GM23338 (cell line): ENCODE results near the gene DOK7. TPM values are rescaled to one million over a fixed set of nuclear protein-coding genes. Genes with fewer than 3 reads are reported as not detected.

ENCODE experiments used
- ATAC-seq: fragments of 200-7000 bp; cut with Tn5 transposase; 3 replicates; pipeline ENCODE4 v1.9.1; 2020
- DNase-seq: peaks from one replicate; pipeline ENCODE4 v3.0.0-alpha.2; 2015; ENCODE audit warnings: low spot score
- H2AFZ ChIP-seq: fragments of 200-600 bp; sonication (generic); 2 replicates; pipeline ENCODE4 v1.8.0; 2016; ENCODE audit warnings: antibody characterized with exemption, mild to moderate bottlenecking, moderate library complexity
- H3F3A ChIP-seq: fragments of 200-600 bp; sonication (generic); replicated peaks from 2 replicates; pipeline ENCODE4 v1.8.0; 2017; ENCODE audit warnings: antibody characterized with exemption, mixed run types, low read depth
- H3K27ac ChIP-seq: fragments of 200-600 bp; sonication (generic); 2 replicates; pipeline ENCODE4 v1.6.1; 2016; ENCODE audit warnings: low read depth
- H3K27me3 ChIP-seq: fragments of 200-600 bp; sonication (generic); 2 replicates; pipeline ENCODE4 v1.8.0; 2016; ENCODE audit warnings: mild to moderate bottlenecking, mixed run types, moderate library complexity; ENCODE audit not compliant: insufficient read depth
- H3K36me3 ChIP-seq: fragments of 200-600 bp; sonication (generic); 2 replicates; pipeline ENCODE4 v1.8.0; 2016; ENCODE audit warnings: mild to moderate bottlenecking; ENCODE audit not compliant: insufficient read depth
- H3K4me1 ChIP-seq: fragments of 200-600 bp; sonication (generic); 2 replicates; pipeline ENCODE4 v1.8.0; 2016; ENCODE audit warnings: mild to moderate bottlenecking, moderate library complexity; ENCODE audit not compliant: insufficient read depth
- H3K4me2 ChIP-seq: fragments of 200-600 bp; sonication (generic); 2 replicates; pipeline ENCODE4 v1.7.1; 2017; ENCODE audit warnings: mixed run types
- H3K4me3 ChIP-seq: fragments of 200-600 bp; sonication (generic); 2 replicates; pipeline ENCODE4 v1.6.1; 2016; ENCODE audit warnings: mixed run types
- H3K79me2 ChIP-seq: fragments of 200-600 bp; sonication (generic); replicated peaks from 2 replicates; pipeline ENCODE4 v1.8.0; 2017; ENCODE audit warnings: mild to moderate bottlenecking; ENCODE audit not compliant: insufficient read depth
- H3K9me2 ChIP-seq: fragments of 200-600 bp; sonication (generic); 2 replicates; pipeline ENCODE4 v1.8.0; 2017; ENCODE audit not compliant: insufficient read depth
- H4K20me1 ChIP-seq: fragments of 200-600 bp; sonication (generic); replicated peaks from 2 replicates; pipeline ENCODE4 v1.8.0; 2017; ENCODE audit warnings: mild to moderate bottlenecking; ENCODE audit not compliant: insufficient read depth
- H3K27ac Mint-ChIP-seq: 2 replicates; pipeline ENCODE4 v1.8.0; 2020; ENCODE audit warnings: inconsistent platforms, mild to moderate bottlenecking, moderate library complexity, mixed read lengths
- H3K27me3 Mint-ChIP-seq: 3 replicates; pipeline ENCODE4 v1.8.0; 2022; ENCODE audit warnings: low read depth, mild to moderate bottlenecking, moderate library complexity, mixed read lengths, inconsistent platforms; ENCODE audit not compliant: insufficient read depth, poor library complexity
- H3K36me3 Mint-ChIP-seq: 3 replicates; pipeline ENCODE4 v1.8.0; 2021; ENCODE audit warnings: low read depth, mild to moderate bottlenecking, inconsistent platforms, moderate library complexity, mixed read lengths
- H3K4me1 Mint-ChIP-seq: 3 replicates; pipeline ENCODE4 v1.8.0; 2020; ENCODE audit warnings: mild to moderate bottlenecking, inconsistent platforms, mixed read lengths
- H3K4me3 Mint-ChIP-seq: 3 replicates; pipeline ENCODE4 v1.8.0; 2021; ENCODE audit warnings: moderate library complexity, mild to moderate bottlenecking, inconsistent platforms, mixed read lengths
- H3K9me3 Mint-ChIP-seq: 3 replicates; pipeline ENCODE4 v1.8.0; 2020; ENCODE audit warnings: moderate library complexity, mild to moderate bottlenecking, inconsistent platforms, mixed read lengths
- CREB1 ChIP-seq: fragments of 250-450 bp; sonication (Bioruptor Pico); IDR thresholded peaks from 2 replicates; pipeline ENCODE4 v1.5.0; 2020; ENCODE audit warnings: low read depth, mild to moderate bottlenecking, moderate library complexity
- ETS1 ChIP-seq: IDR thresholded peaks from 2 replicates; pipeline ENCODE4 v1.6.1; 2016; ENCODE audit warnings: antibody characterized with exemption
- EZH2 ChIP-seq: fragments of 200-600 bp; sonication (generic); IDR thresholded peaks from one replicate; pipeline ENCODE4 v1.8.0; 2017; ENCODE audit warnings: antibody characterized with exemption, mild to moderate bottlenecking, low read depth; ENCODE audit not compliant: unreplicated experiment
- JUNB ChIP-seq: IDR thresholded peaks from one replicate; pipeline ENCODE4 v1.6.1; 2016; ENCODE audit warnings: antibody characterized with exemption; ENCODE audit not compliant: unreplicated experiment
- POLR2AphosphoS5 ChIP-seq: IDR thresholded peaks from 2 replicates; pipeline ENCODE4 v1.6.1; 2016; ENCODE audit warnings: antibody characterized with exemption, low read depth
- REST ChIP-seq: IDR thresholded peaks from one replicate; pipeline ENCODE4 v1.6.1; 2018; ENCODE audit warnings: antibody characterized with exemption; ENCODE audit not compliant: unreplicated experiment
- ZNF114 ChIP-seq: fragments of 250-450 bp; sonication (Bioruptor Pico); IDR thresholded peaks from 2 replicates; pipeline ENCODE4 v1.5.0; 2020; ENCODE audit warnings: mild to moderate bottlenecking, moderate library complexity
- ZNF331 ChIP-seq: fragments of 250-450 bp; sonication (Bioruptor Pico); IDR thresholded peaks from 2 replicates; pipeline ENCODE4 v1.5.0; 2020; ENCODE audit warnings: low read depth, mild to moderate bottlenecking, moderate library complexity
- polyA plus RNA-seq: library from polyadenylated mRNA; unstranded; fragments of >200 nt; fragmentation: Nextera tagmentation; extraction: Ambion mirVana; gene quantifications from 2 replicates; pipeline ENCODE4 v1.2.1, GENCODE V29; 2016
- total RNA-seq: library from RNA; depleted of rRNA; stranded (reverse); fragments of >200 nt; shearing (Covaris generic); gene quantifications from 2 replicates; pipeline ENCODE4 v1.2.3, GENCODE V29; 2014
- TF ChIP-seq, protein P1 (sequence below), 2 experiments: fragments of 200-600 bp in 1 of 2; sonication (generic) in 1 of 2; conservative IDR thresholded peaks; 2 replicates each; pipeline versions ENCODE4 v1.5.1 to v1.6.1; 2016 to 2017; ENCODE audit warnings: antibody characterized with exemption in 2 of 2, low read depth in 2 of 2, mild to moderate bottlenecking in 2 of 2, moderate library complexity in 1 of 2

Gene DOK7
- total and polyA plus RNA-seq, 2 experiments from 2014 or later: 0.34 to 0.52 TPM

DNA sequence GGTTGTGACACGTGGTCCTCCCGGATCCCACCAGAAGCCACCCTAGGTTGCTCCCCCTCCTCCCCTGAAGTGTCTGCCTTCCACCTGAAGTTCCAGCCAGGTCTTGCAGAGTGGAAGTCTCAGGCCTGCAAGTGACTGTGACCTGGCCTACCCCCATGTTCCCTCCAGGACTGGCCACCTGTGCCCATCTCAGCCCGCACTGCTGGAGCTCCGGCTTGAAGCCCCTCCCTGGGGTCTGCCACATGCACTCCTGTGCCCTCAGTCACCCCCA lies 27.5 kb upstream of the DOK7 start:
- Histone ChIP-seq H3K79me2 (no peaks in the 10 kb centered on the region), H3K36me3 (no peaks in the 10 kb centered on the region), H3K4me3 (no peak overlapping the region), H4K20me1 (no peaks in the 10 kb centered on the region), H3K27me3 (no peaks in the 10 kb centered on the region), H3K9me2 (no peaks in the 10 kb centered on the region), H2AFZ (no peak overlapping the region), H3F3A (no peaks in the 10 kb centered on the region), H3K4me2 (no peak overlapping the region), H3K27ac (no peak overlapping the region), H3K4me1 (no peaks in the 10 kb centered on the region)
- H3K36me3 Mint-ChIP-seq: no peaks in the 10 kb centered on the region
- no peak overlapping the region for H3K27ac Mint-ChIP-seq
- H3K9me3 Mint-ChIP-seq: no peaks in the 10 kb centered on the region
- H3K4me3 Mint-ChIP-seq: no peak overlapping the region
- TF ChIP-seq REST (no peak), EZH2 (no peak), CREB1 (no peak), POLR2AphosphoS5 (no peak), JUNB (no peak), ZNF114 (no peak), ETS1 (no peak)
- TF ChIP-seq, protein P1, sequence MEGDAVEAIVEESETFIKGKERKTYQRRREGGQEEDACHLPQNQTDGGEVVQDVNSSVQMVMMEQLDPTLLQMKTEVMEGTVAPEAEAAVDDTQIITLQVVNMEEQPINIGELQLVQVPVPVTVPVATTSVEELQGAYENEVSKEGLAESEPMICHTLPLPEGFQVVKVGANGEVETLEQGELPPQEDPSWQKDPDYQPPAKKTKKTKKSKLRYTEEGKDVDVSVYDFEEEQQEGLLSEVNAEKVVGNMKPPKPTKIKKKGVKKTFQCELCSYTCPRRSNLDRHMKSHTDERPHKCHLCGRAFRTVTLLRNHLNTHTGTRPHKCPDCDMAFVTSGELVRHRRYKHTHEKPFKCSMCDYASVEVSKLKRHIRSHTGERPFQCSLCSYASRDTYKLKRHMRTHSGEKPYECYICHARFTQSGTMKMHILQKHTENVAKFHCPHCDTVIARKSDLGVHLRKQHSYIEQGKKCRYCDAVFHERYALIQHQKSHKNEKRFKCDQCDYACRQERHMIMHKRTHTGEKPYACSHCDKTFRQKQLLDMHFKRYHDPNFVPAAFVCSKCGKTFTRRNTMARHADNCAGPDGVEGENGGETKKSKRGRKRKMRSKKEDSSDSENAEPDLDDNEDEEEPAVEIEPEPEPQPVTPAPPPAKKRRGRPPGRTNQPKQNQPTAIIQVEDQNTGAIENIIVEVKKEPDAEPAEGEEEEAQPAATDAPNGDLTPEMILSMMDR (conservative IDR thresholded peaks at IDR 0.05; ENCODE audit: low read depth in 2 of 2): no peak
- DNase-seq: no peak
- H3K27me3 Mint-ChIP-seq: peaks cover 8% of the 10 kb centered on the region
- ATAC-seq: no peak
- H3K4me1 Mint-ChIP-seq: peaks cover 10% of the 10 kb centered on the region; the same call in 1 of the 3 replicates

- no peaks in the 10 kb centered on the region for H4K20me1 ChIP-seq
- H3K27ac ChIP-seq: no peak overlapping the region
- no peaks in the 10 kb centered on the region for H3F3A ChIP-seq
- H2AFZ ChIP-seq: no peak overlapping the region
- H3K4me1 ChIP-seq: no peaks in the 10 kb centered on the region
- H3K9me3 Mint-ChIP-seq: no peaks in the 10 kb centered on the region
- no peaks in the 10 kb centered on the region for H3K36me3 ChIP-seq
- H3K27me3 ChIP-seq: no peaks in the 10 kb centered on the region
- no peaks in the 10 kb centered on the region for H3K9me2 ChIP-seq
- H3K4me3 ChIP-seq: no peak overlapping the region
- H3K79me2 ChIP-seq: no peaks in the 10 kb centered on the region
- no peak overlapping the region for H3K4me3 Mint-ChIP-seq
- TF ChIP-seq ZNF331 (no peak), POLR2AphosphoS5 (no peak), JUNB (no peak)
- H3K27ac Mint-ChIP-seq: no peak overlapping the region
- H3K4me1 Mint-ChIP-seq: peaks cover 10% of the 10 kb centered on the region; the same call in 1 of the 3 replicates
- no peaks in the 10 kb centered on the region for H3K36me3 Mint-ChIP-seq
- H3K27me3 Mint-ChIP-seq: peaks cover 6% of the 10 kb centered on the region
- H3K4me2 ChIP-seq: no peak overlapping the region
- no peak for ATAC-seq
- DNase-seq: no peak
Measured at GRCh38 chr4:3436048-3436797, 26.9 kb upstream of the DOK7 start.
